ENCODE results near the gene C17orf67.

C17orf67 gene

DNA sequence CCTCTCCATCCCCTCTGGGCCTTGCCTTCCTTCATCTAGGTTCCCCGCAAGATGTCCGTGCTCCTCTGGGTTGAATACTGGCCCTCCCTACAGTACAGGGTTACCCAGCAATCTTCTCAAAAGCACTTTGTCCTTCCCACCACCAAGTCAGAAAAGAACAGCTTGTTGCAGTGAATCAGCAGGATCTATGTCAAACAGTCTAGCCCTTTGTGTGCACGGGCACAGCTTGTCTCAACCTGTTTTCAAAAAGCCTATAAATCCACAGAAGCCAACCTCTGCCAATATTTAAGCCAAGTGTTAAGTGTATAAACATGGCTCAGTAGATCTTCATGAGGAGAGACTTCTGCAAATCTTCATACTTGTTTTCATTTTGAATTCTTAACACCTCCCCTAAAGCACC, 25.2 kb downstream of the C17orf67 start:
- no peak for TF ChIP-seq POLR2A (IDR thresholded peaks at IDR 0.05; ENCODE audit: low read depth, low read length)
- DNase-seq (ENCODE audit: insufficient read length, low spot score) = no peak
- FAIRE-seq = no peak

GRCh38 chr17:56807723-56808122, 26.0 kb downstream of the C17orf67 start:
- no peak for TF ChIP-seq POLR2A (IDR thresholded peaks at IDR 0.05; ENCODE audit: low read depth, low read length)
- FAIRE-seq (no peak), DNase-seq (ENCODE audit: insufficient read length, low spot score) (no peak)

- FAIRE-seq (no peak), DNase-seq (ENCODE audit: insufficient read length, low spot score) (no peak)
- no peak for TF ChIP-seq POLR2A (IDR thresholded peaks at IDR 0.05; ENCODE audit: low read depth, low read length)
Measured at GRCh38 chr17:56806949-56807348, 26.8 kb downstream of the C17orf67 start.

- DNase-seq (ENCODE audit: insufficient read length, low spot score) (no peak), FAIRE-seq (no peak)
- no peak for TF ChIP-seq POLR2A (IDR thresholded peaks at IDR 0.05; ENCODE audit: low read depth, low read length)
Measured at GRCh38 chr17:56804454-56804853, 29.3 kb downstream of the C17orf67 start.

- FAIRE-seq (no peak), DNase-seq (ENCODE audit: insufficient read length, low spot score) (no peak)
- no peak for TF ChIP-seq POLR2A (IDR thresholded peaks at IDR 0.05; ENCODE audit: low read depth, low read length)
Measured at GRCh38 chr17:56803071-56803470, 30.6 kb downstream of the C17orf67 start.

DNA sequence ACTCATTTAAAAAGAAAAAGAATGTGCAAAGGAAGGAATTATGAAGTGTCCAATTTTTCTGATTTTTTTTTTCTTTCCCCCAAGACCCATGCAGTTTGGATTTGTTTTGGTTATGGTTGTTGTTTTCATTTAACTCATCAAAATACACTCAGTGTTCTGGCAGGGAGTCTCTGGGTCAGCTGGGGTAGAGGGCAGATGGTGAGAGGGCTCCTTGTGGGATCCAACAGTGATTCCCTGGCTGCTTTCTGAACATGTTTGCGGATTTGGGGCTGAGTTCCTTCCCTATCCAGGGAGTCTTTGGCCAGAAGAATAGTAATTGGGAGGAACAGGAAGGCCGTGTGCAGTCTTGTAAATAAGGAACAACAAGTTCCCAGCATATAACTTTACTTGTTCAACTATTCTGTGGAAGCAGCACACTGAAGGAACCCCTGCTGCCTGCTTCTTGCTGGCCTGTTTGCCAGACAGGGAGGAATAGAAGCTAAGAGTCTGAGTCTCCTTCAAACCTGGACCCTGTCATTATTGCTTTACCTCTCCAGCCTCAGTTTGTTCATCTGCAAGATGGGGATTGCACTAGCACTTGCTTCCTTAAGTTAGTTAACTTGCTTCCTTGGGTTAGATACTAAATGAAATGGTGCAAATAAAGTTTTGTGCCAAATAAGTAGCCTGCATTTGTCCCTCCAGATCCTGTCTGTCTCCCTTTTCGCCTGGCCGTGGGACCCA, 32.1 kb downstream of the C17orf67 start:
- no peak for TF ChIP-seq POLR2A (IDR thresholded peaks at IDR 0.05; ENCODE audit: low read depth, low read length)
- no peak for FAIRE-seq
- no peak for DNase-seq (ENCODE audit: insufficient read length, low spot score)

- FAIRE-seq (no peak), DNase-seq (ENCODE audit: insufficient read length, low spot score) (no peak)
- no peak for TF ChIP-seq POLR2A (IDR thresholded peaks at IDR 0.05; ENCODE audit: low read depth, low read length)
Measured at GRCh38 chr17:56798916-56799315, 34.8 kb downstream of the C17orf67 start.

DNA sequence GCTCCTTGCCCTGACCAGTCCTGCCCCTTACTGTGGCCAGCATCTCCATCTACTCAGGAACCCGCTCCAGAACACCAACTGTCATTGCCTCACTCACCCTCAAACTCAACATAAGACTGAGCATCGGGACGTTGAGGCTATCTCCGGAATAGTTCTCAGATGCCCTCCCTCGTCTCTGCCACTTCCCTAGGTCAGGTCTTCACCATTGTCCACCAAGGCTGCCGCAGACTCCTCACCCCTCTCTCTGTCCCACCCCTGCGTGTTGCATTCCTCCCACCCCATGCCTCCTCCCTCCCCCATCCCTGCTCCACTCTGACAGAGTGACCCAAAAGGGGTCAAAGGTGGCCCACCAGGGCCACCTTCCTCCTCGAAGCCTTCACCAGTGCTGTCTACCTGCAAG, 37.2 kb downstream of the C17orf67 start:
- DNase-seq (ENCODE audit: insufficient read length, low spot score) = no peak
- FAIRE-seq = no peak
- TF ChIP-seq POLR2A (IDR thresholded peaks at IDR 0.05; ENCODE audit: low read depth, low read length) = no peak

- DNase-seq (ENCODE audit: insufficient read length, low spot score) = no peak
- no peak for FAIRE-seq
- no peak for TF ChIP-seq POLR2A (IDR thresholded peaks at IDR 0.05; ENCODE audit: low read depth, low read length)
Measured at GRCh38 chr17:56795221-56795865, 38.4 kb downstream of the C17orf67 start.

GRCh38 chr17:56793957-56794356, 39.8 kb downstream of the C17orf67 start:
- no peak for TF ChIP-seq POLR2A (IDR thresholded peaks at IDR 0.05; ENCODE audit: low read depth, low read length)
- no peak for DNase-seq (ENCODE audit: insufficient read length, low spot score)
- no peak for FAIRE-seq

GRCh38 chr17:56793531-56793930, 40.2 kb downstream of the C17orf67 start:
- FAIRE-seq (no peak), DNase-seq (ENCODE audit: insufficient read length, low spot score) (no peak)
- no peak for TF ChIP-seq POLR2A (IDR thresholded peaks at IDR 0.05; ENCODE audit: low read depth, low read length)

GRCh38 chr17:56792267-56792666, 41.5 kb downstream of the C17orf67 start:
- no peak for TF ChIP-seq POLR2A (IDR thresholded peaks at IDR 0.05; ENCODE audit: low read depth, low read length)
- no peak for DNase-seq (ENCODE audit: insufficient read length, low spot score)
- FAIRE-seq = no peak

DNA sequence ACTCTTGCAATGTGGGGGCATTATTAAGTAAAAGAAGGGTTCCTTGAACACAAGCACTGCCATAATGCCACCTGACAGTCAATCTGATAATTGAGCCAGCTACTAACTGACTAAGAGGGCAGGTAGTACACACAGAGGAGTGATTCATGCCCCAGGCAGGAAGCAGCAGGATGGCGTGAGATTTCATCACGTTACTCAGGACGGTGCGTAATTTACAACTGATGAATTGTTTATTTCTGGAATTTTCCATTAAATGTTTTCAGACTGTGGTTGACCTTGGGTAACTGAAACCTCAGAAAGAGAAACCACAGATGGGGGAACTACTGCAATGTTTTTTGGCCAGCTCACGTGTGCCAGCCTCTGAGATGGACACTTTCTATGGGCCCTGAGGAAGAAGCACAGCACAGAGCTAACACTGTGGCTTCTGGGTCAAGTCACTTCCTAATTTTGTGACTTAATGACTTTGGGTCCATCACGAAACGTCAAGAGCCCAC, 46.7 kb downstream of the C17orf67 start:
- no peak for TF ChIP-seq POLR2A (IDR thresholded peaks at IDR 0.05; ENCODE audit: low read depth, low read length)
- DNase-seq (ENCODE audit: insufficient read length, low spot score) (peak; percentile 59), FAIRE-seq (peak; percentile 91)

- FAIRE-seq (no peak), DNase-seq (ENCODE audit: insufficient read length, low spot score) (no peak)
- TF ChIP-seq POLR2A (IDR thresholded peaks at IDR 0.05; ENCODE audit: low read depth, low read length) = no peak
Measured at GRCh38 chr17:56785997-56786680, 47.6 kb downstream of the C17orf67 start.

Measured in H54 (cell line).